DMS79 treated with DMSO at 0.1 percent for 48 hours (cell line): Measurements from ENCODE around the gene CREB3L1.

ENCODE experiments used
- DNase-seq: peaks from one replicate; lab custom pipeline; 2025; lab: John Stamatoyannopoulos, UW

CREB3L1 gene

DNA sequence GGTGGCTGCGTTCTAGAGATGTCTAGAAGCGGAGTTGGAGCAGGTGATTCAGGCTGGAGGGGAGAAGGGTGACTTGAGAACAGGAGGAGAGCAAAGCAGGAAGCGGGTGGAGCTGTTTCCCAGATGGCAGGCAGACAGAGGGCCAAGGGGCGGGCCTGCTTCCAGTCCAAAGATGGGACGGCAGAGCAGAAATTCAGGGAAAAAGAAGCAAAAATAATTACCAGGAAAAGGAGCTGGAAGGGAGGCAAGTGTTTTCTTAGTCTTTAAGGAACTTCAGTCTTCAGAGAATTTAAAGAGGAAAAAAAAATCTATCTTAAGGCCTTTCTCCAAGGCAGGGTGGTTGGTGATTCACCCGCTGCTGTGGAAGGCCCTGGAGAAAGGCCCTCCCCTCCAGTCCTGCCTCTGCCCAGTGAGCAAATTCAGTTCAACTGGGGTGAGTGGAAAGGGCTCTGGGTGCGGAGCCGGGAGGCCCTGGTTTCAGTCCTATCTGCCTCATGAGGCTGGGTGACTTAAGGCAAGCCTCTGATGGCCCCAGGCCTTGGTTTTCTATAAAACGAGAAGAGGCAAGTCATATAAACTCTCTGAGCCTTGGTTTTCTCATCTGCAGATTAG, 4.5 kb upstream of the CREB3L1 start:
- peak; percentile 70 for DNase-seq

DNA sequence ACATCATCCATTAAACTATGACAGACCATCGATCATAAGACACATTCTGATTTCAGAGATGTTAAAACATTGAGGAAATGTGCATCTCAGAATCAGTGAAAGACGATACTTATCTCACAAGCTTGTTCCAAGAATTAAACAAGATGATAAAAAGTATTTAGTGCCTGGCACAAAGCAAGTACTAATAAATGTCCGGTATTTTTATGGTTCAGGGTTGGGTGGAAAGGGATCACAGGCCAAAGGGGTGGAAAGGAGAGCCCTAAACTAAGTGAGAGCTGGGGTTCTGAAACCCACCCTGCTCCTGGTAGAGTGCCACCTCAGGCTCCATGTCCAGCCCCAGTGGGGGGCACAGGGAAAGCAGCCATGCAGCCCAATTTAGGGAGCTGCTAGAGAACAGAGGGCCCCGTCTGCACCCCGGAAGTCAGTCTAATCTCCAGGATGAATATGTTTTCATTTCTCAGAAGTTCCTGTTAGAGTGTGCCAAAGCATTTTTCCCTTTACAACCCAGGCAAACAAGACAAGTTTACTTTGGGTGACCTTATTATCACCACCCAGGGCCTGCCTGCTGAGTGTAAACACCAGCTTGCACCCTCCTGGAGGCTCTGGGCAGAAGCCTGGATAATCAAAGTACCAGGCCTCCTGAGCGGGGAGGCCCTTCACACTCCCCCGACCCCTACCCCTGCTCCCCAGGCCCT, 3.8 kb upstream of the CREB3L1 start:
- no peak for DNase-seq

DNA sequence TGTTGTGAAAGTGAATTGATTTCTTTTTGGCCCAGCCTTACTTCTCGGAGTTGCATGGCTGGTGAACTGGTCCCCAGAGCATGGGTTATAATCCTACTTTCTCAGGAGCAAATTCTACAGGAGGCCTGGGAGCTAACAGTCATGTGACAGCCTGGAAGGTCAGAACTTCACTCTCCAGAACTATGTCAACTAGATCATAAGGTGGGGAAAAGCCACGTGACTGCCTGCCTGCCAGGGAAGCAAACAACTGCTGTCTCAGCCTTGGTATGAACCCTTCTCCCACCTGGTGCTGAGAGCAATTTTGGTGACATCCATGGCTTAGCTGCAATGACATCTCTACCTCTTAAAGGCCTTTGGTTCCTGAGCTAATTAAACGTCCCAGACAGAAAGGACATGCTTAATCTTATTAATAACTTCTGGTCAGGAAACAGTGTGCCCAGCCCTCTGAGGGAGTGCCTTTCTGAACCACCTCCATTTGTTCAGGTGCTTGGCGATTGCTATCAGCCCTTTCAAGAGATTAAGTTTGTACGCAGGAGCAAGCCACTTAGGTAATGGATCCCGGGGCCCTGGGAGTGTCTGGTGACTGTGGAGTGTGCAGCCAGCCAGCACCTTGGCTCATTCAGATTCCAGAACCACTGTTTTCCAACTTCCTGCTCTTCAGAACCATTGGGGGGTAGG, 1.4 kb upstream of the CREB3L1 start:
- DNase-seq, result peak; percentile 64

DNA sequence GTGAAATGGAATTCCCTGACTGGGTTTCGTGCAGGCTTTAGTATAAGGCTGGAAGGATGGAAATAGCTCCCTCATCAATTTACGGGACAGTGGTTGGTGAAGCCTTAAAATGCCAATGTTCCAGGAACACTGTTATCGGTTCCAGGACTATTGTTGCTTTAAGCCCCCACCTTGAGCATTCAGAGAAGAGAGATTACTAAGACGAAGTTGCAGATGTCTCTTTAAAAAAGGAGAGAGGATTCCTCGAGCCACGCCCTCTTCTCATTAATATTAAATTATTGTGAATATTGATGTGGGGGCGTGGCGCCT, 195 bp upstream of the CREB3L1 start:
- peak; percentile 24 for DNase-seq

DNA sequence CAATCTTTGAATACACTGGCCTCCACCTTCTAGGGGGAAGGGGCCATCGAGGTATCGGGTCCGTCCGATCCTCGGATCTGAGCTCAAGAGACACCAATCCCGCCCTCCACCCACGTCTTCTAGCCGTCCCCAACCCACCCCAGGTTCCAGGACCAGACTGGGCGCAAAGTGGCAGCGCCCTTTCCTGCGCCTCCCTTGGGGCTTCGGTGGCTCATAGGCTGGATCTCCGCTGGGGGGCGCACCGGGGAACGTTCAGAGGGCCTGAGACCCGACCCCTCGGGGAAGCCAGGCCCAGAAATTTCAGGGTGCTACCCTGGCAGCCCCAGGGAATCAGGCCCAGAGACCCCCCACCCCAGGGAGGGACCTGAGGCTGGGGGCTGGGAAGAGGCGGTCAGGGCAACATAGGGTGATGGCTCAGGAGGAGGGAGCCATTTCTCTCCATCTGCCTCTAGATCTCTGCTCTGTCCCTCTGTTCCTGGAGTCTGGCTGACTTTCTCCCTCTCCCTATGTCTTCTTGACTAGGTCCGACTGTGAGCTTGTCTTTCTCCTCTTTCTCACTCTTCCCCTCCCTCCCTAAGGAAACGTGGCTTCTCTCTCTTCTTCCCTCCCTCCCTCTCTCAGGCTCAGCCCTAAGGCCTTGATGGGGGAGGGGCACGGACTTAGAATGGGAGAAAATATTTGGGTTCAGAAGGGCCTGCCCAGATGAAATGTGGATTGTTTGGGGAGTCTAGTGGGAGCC, 1.1 kb downstream of the CREB3L1 start:
- peak; percentile 19 for DNase-seq

DNA sequence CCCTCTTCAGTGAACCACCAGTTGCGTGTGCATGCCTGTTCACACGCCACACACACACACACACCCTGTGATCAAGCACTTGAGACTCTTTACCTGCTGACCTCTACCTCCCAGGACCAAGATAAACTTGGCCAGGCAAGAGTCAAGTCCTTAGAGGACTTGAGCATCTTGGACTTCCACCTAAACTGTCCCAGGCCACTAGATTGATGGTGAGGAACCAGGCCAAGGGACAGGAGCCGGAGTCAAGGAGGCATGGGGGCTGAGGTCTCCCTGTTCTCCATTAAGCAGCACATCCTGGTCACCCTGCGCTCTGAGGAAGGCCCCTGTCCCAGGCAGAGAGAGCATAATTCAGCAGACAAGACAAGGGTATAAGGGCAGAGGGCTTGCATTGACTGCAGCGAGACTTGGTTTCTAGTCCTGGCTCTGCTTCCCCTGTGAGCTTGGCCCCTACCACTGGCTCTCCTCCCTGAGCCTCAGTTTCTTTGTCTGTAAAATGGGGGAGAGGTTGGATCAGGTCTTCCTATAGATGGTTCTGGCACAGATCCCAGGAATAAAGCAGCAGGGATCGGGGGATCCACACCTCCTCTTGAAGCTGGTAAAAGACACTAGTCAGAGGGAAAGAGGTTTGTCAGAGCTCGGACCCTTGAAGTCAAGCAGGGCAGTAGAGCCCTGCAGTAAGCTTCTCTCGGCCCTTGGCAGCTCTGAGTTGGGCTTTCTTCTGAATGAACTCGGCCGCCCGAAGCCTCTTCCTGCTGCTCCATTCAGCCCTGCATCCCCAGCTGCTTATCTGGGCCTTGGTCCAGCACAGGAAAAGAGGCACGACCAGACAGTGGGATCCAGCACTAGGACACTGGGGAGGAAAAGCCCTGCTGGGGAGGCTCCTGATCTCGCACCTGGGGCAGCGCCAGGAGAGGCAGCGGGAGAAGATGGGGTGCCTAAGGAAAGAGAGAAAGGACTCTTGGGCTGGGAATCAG, 2.0 kb downstream of the CREB3L1 start:
- DNase-seq, result no peak

DNA sequence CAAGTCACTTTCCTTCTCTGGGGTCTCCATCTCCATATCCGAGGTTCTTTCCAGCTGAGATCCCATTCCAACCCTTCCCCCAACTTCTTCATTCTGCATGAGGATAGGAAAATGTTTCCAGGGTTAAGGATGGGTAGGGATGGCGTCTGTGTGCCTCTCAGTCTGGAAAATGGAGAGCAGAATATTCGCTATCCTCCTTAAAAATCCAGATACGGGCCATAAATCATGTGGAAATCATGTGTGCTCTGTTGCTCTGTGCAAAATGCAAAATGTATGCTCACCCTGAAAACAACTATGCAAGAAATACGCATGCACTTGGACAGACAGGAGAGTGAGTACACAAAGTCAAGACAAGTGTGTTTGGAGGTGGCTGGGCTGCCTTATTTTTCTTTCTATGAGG, 3.2 kb downstream of the CREB3L1 start:
- no peak for DNase-seq

DNA sequence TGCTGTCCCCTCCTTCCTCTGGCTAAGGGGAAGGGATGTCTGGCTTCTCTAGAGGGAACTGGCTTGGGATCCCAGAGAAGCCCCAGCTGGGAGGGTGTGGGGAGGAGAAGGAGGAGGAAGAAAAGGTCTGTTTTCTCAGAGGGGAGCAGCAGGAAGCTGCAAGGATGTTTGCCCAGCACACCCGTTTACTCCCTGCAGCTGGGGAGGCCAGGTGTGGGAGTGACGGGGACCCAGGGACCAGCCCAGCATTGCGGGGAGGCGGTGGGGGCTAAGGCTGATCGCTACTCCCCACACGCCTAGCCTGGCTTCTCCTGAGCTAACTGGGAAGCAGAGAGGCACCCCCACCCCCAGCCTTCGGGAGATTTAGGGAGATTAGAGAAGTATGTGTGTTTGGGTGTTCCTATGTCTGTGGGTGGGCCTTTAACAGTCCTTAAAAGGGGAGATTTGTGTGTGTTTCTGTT, 3.9 kb downstream of the CREB3L1 start:
- DNase-seq, result no peak

DNA sequence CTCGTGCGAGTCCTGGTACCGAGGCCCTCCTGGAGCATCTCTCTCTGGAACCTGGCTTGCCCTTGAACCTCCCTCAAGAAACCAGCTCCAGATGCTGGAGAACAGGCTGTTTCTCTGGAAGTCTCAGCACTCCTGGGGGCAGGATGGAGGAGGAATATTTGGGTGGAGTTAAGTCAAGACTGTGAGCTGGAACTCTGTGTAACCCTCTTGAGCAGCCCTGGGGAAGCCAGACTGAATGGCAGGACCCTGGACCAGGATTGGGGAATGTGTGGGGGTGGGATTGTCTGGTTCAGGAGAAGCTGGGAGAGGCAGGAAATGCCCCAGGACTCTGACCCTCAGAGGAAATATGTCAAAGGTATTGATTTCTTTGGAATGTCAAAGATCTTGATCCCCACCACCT, 7.7 kb downstream of the CREB3L1 start:
- DNase-seq, result no peak

DNA sequence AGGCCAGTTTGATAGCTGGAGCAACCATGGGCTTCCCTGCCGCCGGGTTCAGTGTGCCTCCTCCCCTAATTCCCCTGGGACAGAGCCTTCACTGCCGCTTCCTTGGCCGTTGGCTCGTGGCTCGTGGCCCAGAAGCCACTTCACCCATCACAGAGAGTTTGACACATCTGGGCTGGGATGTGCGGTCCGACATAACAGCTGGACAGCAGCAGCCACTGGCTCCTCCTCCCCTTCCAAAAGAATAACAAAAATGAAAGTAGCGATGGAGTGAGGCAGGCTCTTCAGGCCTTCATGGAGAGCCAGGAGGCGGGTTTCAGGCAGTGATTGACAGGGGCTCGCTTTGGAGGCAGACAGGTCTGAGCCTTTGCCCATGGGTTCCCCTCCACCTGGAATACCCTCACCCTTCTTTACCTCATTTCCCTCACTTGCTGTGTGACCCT, 8.2 kb downstream of the CREB3L1 start:
- DNase-seq, result peak; percentile 49

DNA sequence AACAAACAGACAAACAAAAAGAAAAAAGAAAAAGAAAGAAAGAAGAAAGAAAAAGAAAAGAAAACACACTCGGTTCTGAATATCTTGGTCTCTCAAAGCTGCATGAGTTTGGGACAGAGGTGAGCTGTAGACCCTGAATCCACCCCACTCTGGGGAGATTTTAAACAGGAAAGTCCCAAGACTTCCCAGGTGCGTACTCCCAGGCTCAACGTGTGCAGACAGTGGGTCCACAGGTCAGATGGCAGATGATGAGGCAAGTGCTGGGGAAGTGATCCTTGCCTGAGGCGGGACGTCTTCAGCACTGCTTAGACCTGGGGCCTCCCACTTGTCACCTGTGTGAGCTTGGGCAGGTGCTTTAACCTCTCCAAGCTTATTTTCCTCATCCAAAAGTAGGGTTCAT, 9.3 kb downstream of the CREB3L1 start:
- no peak for DNase-seq

DNA sequence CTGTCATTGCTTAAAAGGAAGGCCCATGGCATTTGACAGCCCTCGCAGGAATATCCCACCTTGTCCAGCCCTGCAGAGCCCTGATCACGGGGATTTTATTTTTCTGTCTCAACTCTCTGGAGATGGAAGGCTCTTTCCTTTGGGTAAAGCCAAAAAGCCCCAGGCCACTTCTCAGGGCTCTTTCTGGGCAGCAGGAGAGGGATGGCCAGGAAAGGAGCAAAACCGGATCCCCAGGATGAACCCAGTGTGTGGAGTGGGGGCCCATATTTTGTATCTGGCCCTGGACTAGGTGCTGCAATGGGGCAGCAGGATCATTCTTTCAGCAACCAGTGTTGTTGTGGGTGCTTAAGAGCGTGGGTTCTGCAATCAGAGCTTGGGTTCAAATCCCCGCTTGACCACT, 11.0 kb downstream of the CREB3L1 start:
- no peak for DNase-seq

DNA sequence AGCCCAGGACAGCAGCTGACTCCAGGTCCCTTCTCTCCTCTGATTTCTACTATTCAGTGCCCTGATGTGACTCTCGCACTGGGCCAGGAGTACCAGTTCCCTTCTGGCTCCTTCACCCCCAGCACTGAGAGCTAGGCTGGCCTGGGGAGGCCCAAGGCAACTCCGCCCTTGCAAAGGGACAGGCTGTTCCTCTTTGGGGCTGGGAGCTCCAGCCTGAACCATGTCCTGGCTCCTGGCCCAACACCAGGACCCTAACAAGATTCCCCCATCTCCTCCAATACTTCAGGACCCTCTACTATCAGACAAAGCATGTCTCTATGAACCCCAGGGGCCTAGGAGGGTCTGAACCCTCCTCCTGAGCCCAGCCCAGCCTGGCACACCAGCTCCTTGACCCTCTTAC, 12.5 kb downstream of the CREB3L1 start:
- no peak for DNase-seq

DNA sequence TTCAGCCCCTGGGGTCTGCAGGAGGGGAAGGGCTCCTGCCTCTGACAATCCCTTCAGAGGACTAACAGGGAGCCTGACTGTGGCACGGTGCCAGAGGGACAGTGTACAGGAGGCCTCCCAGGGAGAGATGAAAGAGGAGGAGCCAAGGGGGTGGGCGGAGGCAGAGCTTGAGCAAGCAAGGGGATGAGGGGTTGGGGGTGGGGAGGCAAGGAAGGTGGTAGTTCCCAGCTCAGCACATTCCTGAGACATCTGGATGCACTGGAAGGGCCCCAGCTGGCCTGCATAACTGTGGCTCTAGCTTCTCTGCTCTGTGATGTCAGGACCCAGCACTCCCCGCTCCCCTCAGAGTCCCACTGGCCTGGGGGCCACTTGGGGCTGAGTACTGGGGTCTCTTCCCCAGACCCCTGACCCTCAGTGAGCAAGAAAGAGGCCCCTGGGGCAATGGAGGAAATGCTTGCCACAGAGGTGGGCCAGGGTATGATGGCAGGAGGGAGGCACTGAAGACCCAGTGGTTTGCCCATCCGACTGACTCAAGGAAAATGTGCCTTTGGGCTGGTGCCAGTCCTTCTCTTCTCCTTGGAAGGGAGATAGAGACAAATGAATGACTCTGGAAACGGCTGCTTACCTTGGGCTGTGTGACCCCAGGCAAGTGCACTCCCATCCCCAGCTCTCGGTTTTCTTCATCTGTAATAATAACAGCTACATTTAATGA, 13.3 kb downstream of the CREB3L1 start:
- no peak for DNase-seq

DNA sequence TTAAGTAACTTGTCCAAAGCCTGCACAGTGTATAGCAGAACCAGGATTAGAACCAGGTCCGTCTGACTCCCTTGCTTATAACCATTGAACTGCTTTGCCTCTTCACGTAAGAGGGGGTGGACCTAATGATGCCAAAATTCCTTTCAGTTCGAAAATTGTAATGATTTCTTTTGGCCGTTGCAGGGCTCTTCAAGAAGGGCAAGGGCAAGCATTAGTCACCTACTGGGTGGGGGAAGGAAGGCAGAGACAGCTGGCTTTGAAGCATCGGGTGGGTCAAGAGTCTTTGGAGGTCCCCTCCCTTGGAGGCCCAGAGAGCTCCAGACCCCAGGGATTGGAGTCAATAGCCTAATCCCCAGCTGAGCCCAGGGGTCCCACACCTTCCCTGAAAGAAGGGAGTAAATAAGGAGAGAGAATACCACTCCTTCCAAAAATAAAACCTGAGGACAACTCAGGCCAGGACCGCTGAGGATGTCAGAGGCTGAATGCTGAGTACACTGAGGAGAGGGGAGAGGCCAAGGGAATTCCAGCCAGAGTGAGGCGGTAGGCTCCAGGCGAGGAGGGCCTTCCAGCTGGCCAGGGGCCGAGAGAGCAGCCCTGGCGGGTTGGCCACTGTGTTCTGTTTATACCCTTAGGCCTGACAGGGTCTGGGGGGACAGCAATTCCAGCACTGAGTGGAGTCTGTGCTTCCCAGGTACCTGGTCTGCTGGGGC, 14.1 kb downstream of the CREB3L1 start:
- DNase-seq, result no peak

DNA sequence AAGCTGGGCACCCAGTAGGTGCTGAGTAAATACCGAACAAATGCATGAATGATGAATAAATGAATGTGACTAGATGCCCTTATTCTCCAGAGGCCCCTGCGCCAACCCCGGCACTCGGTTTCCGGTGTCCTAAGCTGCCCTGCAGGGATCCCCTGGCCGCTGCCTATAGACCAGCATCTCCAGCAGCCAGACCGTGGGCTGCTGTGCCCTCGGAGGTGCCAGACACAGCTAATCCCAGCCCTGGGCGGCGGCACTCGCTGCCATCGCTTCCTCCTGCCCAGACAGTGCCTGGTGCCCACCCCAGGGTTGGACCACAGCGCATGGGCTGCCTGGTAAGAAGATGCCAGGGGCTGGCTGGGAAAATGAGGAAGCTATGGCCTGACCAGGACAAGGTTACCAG, 15.6 kb downstream of the CREB3L1 start:
- DNase-seq, result no peak

DNA sequence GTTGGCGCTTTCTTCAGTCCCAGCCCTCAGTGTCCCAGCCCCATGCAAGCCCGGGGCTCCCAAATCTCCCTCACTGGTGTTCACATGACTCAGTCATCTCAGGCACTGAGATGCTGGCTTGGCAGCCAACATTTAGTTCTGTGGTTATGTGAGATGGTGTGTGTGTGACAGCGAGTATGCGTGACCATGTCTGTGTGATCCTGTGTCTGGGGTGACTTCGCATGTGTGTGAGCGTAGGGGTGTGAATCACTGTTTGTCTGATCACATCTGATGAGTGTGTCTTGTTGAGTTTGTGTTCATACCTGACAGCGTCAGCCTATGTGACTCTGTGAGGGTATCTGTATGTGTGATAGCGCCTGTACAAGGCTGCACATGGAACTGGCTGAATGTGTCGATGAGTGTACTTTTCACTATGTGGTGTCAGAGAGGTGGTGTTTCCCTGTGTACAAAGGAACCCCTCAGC, 16.2 kb downstream of the CREB3L1 start:
- no peak for DNase-seq

DNA sequence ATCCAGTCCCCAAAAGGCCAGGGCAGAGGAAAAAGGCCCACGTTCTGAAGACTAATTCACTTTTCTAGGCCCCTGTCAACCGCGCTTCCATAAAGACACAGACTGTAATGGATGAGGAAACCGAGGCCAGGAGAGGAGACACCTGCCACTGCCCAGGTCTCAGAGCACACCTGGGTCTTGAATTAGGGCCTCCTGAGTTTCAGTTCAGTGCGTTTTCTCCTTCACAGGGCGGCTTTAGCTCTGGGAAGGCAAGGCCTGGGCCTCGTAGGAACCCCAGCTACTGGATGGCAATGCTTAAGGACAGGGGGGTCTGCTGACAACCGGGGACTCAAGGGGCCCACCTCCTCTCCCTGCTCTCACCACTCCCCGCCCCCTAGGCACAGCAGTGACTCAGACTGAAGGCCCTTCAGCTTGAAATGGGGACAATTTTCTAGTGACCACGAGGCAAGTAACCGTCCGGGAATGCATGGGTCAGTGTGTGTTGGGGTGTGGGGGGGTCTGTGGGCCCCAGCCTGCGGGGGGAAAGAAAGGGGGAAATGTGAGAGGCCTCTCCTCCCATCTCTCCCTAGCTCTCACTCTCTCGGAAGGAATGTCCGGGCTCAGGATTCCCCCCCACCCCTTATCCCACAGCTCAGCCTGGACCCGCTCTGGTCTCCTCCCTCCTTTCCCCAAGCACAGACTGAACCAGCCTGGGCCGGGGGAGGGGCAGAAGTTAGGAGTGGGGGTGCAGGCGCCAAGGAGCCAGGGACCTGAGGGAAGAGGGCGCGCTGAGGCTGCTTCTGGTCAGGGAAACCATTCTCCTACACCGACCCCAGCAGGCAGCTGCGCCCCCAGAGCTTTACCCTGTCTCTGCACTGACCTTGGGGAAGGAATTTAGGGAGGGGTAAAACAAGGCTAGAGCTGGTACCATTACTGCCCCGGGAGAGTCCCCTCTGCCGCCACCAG, 17.2 kb downstream of the CREB3L1 start:
- DNase-seq, result no peak
